CD14-positive monocyte (primary cell): ENCODE data around the gene PDE8B. TPM values are rescaled to one million over a fixed set of nuclear protein-coding genes. Genes with fewer than 3 reads are reported as not detected.

Experiments
- DNase-seq, 3 donors: peaks; one replicate each; pipeline ENCODE4 v3.0.0-alpha.2; 2011 to 2022
- H2AFZ ChIP-seq: 2 replicates; pipeline ENCODE4 v1.6.0; 2012; ENCODE audit warnings: mild to moderate bottlenecking, low read depth, low read length, inconsistent platforms; ENCODE audit not compliant: insufficient read depth, poor library complexity, severe bottlenecking
- H3K27ac ChIP-seq, 2 donors: 1 replicate in 1 of 2; 2 replicates in 1 of 2; pipeline ENCODE4 v1.5.1; 2012 to 2013; ENCODE audit warnings: low read length in 2 of 2, control low read depth in 1 of 2, inconsistent platforms in 1 of 2, low read depth in 1 of 2, mild to moderate bottlenecking in 1 of 2
- H3K27me3 ChIP-seq, 2 donors: one replicate each; pipeline versions ENCODE4 v1.6.0 to v1.6.1; 2011 to 2013; ENCODE audit warnings: low read length in 2 of 2; ENCODE audit not compliant: control insufficient read depth in 2 of 2, insufficient read depth in 2 of 2
- H3K36me3 ChIP-seq, 2 donors: replicated peaks in 1 of 2; 1 replicate in 1 of 2; 2 replicates in 1 of 2; pipeline versions ENCODE4 v1.5.1 to v1.6.1; 2012 to 2013; ENCODE audit warnings: low read length in 2 of 2, control low read depth in 1 of 2, inconsistent platforms in 1 of 2, mild to moderate bottlenecking in 1 of 2; ENCODE audit not compliant: insufficient read depth in 2 of 2, control insufficient read depth in 1 of 2
- H3K4me1 ChIP-seq, 2 donors: 1 replicate in 1 of 2; 2 replicates in 1 of 2; pipeline versions ENCODE4 v1.5.1 to v1.6.1; 2012 to 2013; ENCODE audit warnings: low read length in 2 of 2, control low read depth in 1 of 2, inconsistent platforms in 1 of 2, mild to moderate bottlenecking in 1 of 2, moderate library complexity in 1 of 2; ENCODE audit not compliant: insufficient read depth in 2 of 2, control insufficient read depth in 1 of 2
- H3K4me2 ChIP-seq: replicated peaks from 2 replicates; pipeline ENCODE3; 2012; ENCODE audit warnings: low read length, moderate library complexity, mild to moderate bottlenecking; ENCODE audit not compliant: poor library complexity, severe bottlenecking; ENCODE audit errors: extremely low read depth
- H3K4me3 ChIP-seq, 3 experiments: fragments of 200-600 bp in 1 of 3; sonication (generic) in 1 of 3; replicated peaks in 1 of 3; 1 replicate in 2 of 3; 2 replicates in 1 of 3; pipeline ENCODE4 v1.5.1; 2011 to 2013; ENCODE audit warnings: low read length in 3 of 3, mild to moderate bottlenecking in 3 of 3, control low read depth in 2 of 3, low read depth in 2 of 3, inconsistent platforms in 1 of 3, moderate library complexity in 1 of 3
- H3K79me2 ChIP-seq: 2 replicates; pipeline ENCODE4 v1.6.0; 2012; ENCODE audit warnings: mild to moderate bottlenecking, control low read depth, inconsistent platforms, low read length, moderate library complexity; ENCODE audit not compliant: insufficient read depth
- H3K9ac ChIP-seq: 2 replicates; pipeline ENCODE4 v1.6.0; 2017; ENCODE audit warnings: low read length, mild to moderate bottlenecking; ENCODE audit not compliant: insufficient read depth, poor library complexity, severe bottlenecking
- H3K9me3 ChIP-seq, 2 donors: replicated peaks in 1 of 2; 1 replicate in 1 of 2; 2 replicates in 1 of 2; pipeline versions ENCODE4 v1.5.1 to v1.6.1; 2012 to 2013; ENCODE audit warnings: low read length in 2 of 2, control low read depth in 1 of 2; ENCODE audit not compliant: control insufficient read depth in 1 of 2, insufficient read depth in 1 of 2
- H4K20me1 ChIP-seq: 2 replicates; pipeline ENCODE4 v1.6.0; 2012; ENCODE audit warnings: mild to moderate bottlenecking, low read length, control low read depth, moderate library complexity; ENCODE audit not compliant: insufficient read depth
- H3K27ac Mint-ChIP-seq, 7 donors: one replicate each; pipeline ENCODE4 v1.8.0; 2020; ENCODE audit warnings: mild to moderate bottlenecking in 7 of 7, mixed read lengths in 7 of 7, moderate library complexity in 6 of 7, inconsistent platforms in 2 of 7
- H3K27me3 Mint-ChIP-seq, 3 donors: one replicate each; pipeline ENCODE4 v1.8.0; 2021 to 2022; ENCODE audit warnings: low read depth in 3 of 3, mild to moderate bottlenecking in 3 of 3, mixed read lengths in 3 of 3, moderate library complexity in 3 of 3, inconsistent platforms in 1 of 3
- H3K36me3 Mint-ChIP-seq, 2 donors: one replicate each; pipeline ENCODE4 v1.8.0; 2020; ENCODE audit warnings: mixed read lengths in 2 of 2, inconsistent platforms in 1 of 2, mild to moderate bottlenecking in 1 of 2
- H3K4me1 Mint-ChIP-seq: one replicate; pipeline ENCODE4 v1.8.0; 2020; ENCODE audit warnings: mild to moderate bottlenecking, mixed read lengths
- H3K4me3 Mint-ChIP-seq, 2 donors: one replicate each; pipeline ENCODE4 v1.8.0; 2020; ENCODE audit warnings: mild to moderate bottlenecking in 2 of 2, mixed read lengths in 2 of 2, moderate library complexity in 1 of 2
- H3K9me3 Mint-ChIP-seq, 7 donors: one replicate each; pipeline ENCODE4 v1.8.0; 2020 to 2022; ENCODE audit warnings: mixed read lengths in 7 of 7, mild to moderate bottlenecking in 6 of 7, moderate library complexity in 6 of 7, inconsistent platforms in 2 of 7
- WGBS: methylation state at CpG from one replicate; pipeline ENCODE4 v1.1.5; 2013; ENCODE audit warnings: missing lambda C conversion rate; ENCODE audit not compliant: insufficient coverage; 5-methylcytosine and 5-hydroxymethylcytosine counted together
- intact Hi-C, 2 donors: fragments of 100-400 bp; cut with micrococcal nuclease; formaldehyde crosslinking; loops; one replicate each; pipeline versions ENCODE4 v1.15.0 to v1.15.1; 2023
- polyA plus RNA-seq, 3 donors: library from polyadenylated mRNA; depleted of rRNA in 1 of 3; unstranded in 2 of 3; stranded (reverse) in 1 of 3; fragments of 300-500 nt in 2 of 3; fragments of >200 nt in 1 of 3; fragmentation: Illumina TruSeq in 2 of 3; gene quantifications; 1 replicate in 2 of 3; 2 replicates in 1 of 3; pipeline ENCODE4 v1.2.3, GENCODE V29; 2012 to 2021
- TF ChIP-seq, protein P1 (sequence below): fragments of 200-600 bp; IDR thresholded peaks from one replicate; pipeline ENCODE4 v1.8.0; 2022; ENCODE audit warnings: antibody characterized with exemption, mild to moderate bottlenecking

PDE8B gene
- polyA plus RNA-seq, 3 donors: 0.11 to 0.61 (median 0.29) TPM

DNA sequence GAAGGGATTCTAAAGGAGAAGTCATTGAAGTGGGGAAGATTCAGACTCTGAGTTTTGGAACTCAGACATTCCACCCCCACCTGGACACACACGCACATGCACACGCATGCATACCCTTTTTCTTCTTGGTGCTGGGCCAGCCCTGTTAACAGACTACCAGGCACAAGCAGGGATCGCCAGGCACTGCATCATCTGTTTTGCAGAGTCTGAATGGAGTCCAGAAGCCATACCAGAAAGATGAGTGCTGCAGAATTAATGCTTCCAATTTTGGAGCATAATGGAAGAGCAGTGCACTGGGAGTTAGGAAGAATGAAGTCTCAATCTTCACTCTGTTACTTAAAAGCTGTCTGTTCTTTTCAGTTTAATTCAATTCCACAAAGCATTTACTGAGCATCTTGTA, 95.5 kb downstream of the PDE8B start:
- Histone ChIP-seq H3K79me2 (no peaks in the 10 kb centered on the region), H3K9me3 (no peaks in the 10 kb centered on the region), H3K4me3 (no peak overlapping the region), H2AFZ (no peak overlapping the region), H3K9ac (no peak overlapping the region), H3K27me3 (no peaks in the 10 kb centered on the region), H3K36me3 (no peaks in the 10 kb centered on the region), H4K20me1 (no peaks in the 10 kb centered on the region), H3K4me2 (no peak overlapping the region), H3K4me1 (no peaks in the 10 kb centered on the region), H3K27ac (no peak overlapping the region)
- 100% methylated on average over 2 of the region's 3 CpGs for WGBS
- intact Hi-C loops: no loop called here
- no peak for DNase-seq
- Mint-ChIP-seq H3K9me3 (peaks cover 0 to 2% (median 0%) of the 10 kb centered on the region in 7 donors), H3K27me3 (no peaks in the 10 kb centered on the region), H3K4me1 (peaks cover 10% of the 10 kb centered on the region), H3K27ac (no peak overlapping the region), H3K4me3 (no peak overlapping the region), H3K36me3 (no peaks in the 10 kb centered on the region)
- TF ChIP-seq, protein P1, sequence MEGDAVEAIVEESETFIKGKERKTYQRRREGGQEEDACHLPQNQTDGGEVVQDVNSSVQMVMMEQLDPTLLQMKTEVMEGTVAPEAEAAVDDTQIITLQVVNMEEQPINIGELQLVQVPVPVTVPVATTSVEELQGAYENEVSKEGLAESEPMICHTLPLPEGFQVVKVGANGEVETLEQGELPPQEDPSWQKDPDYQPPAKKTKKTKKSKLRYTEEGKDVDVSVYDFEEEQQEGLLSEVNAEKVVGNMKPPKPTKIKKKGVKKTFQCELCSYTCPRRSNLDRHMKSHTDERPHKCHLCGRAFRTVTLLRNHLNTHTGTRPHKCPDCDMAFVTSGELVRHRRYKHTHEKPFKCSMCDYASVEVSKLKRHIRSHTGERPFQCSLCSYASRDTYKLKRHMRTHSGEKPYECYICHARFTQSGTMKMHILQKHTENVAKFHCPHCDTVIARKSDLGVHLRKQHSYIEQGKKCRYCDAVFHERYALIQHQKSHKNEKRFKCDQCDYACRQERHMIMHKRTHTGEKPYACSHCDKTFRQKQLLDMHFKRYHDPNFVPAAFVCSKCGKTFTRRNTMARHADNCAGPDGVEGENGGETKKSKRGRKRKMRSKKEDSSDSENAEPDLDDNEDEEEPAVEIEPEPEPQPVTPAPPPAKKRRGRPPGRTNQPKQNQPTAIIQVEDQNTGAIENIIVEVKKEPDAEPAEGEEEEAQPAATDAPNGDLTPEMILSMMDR: no peak

DNA sequence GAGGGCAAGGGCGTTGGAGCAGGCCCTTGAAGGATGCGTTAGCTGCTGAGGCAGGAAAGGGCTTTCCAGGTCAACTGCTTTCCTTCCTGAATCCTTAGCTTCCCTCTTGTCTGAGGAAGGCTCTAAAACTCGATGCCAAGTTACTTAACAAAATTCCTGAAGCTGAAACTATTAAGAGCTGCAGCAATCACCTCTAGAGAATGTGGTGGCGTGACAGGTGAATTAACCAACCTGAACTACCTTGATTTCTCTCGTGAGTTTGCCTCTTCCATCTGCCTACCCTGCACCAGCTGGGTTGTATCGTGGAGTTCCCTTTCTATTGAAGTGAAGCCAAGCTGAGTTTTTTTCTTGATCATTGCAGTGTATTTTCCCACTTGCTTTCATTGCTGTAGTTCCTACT, 96.1 kb downstream of the PDE8B start:
- 80% methylated on average over 4 of the region's 6 CpGs for WGBS
- H3K27me3 Mint-ChIP-seq: no peaks in the 10 kb centered on the region
- H3K27ac Mint-ChIP-seq: no peak overlapping the region

More for the DNA sequence above, 96.1 kb downstream of the PDE8B start:
- no peaks in the 10 kb centered on the region for H3K9me3 ChIP-seq
- H3K4me1 ChIP-seq: no peaks in the 10 kb centered on the region
- Mint-ChIP-seq H3K4me1 (peaks cover 7% of the 10 kb centered on the region), H3K4me3 (no peak overlapping the region), H3K9me3 (peaks cover 0 to 2% (median 0%) of the 10 kb centered on the region in 7 donors), H3K36me3 (no peaks in the 10 kb centered on the region)
- H3K27ac ChIP-seq: no peak overlapping the region
- H3K4me2 ChIP-seq: no peak overlapping the region
- H4K20me1 ChIP-seq: no peaks in the 10 kb centered on the region
- TF ChIP-seq, protein P1: no peak
- H2AFZ ChIP-seq: no peak overlapping the region
- H3K36me3 ChIP-seq: no peaks in the 10 kb centered on the region
- H3K9ac ChIP-seq: no peak overlapping the region
- no peak for DNase-seq
- no peaks in the 10 kb centered on the region for H3K27me3 ChIP-seq
- no peaks in the 10 kb centered on the region for H3K79me2 ChIP-seq
- intact Hi-C loops: no loop called here
- H3K4me3 ChIP-seq: no peak overlapping the region
